IPS DF 4.7 (cell line): ENCODE measurements around the gene HNRNPF.
A peak's percentile ranks its signal among the peaks of the same experiment; 100 is the strongest.
"Not testable (repeated sequence)": the region's sequence is repeated elsewhere in the genome, so short reads cannot be mapped to it uniquely, and the experiment has no call there.

Source experiments
- DNase-seq: peaks from one replicate; pipeline ENCODE4 v3.0.0-alpha.2; 2013; ENCODE audit warnings: low spot score; ENCODE audit errors: extremely low read depth

Gene HNRNPF

GRCh38 chr10:43350156-43350555 is 58.8 kb downstream of the HNRNPF start:
- DNase-seq = no peak

GRCh38 chr10:43348511-43349312 is 60.3 kb downstream of the HNRNPF start:
- peak; percentile 74 for DNase-seq

GRCh38 chr10:43347997-43348396 is 61.0 kb downstream of the HNRNPF start:
- no peak for DNase-seq

- no peak for DNase-seq
Observed at GRCh38 chr10:43344051-43344450, 64.9 kb downstream of the HNRNPF start.

- DNase-seq = no peak
Observed at GRCh38 chr10:43343126-43343525, 65.9 kb downstream of the HNRNPF start.

GRCh38 chr10:43342279-43343125 is 66.5 kb downstream of the HNRNPF start:
- DNase-seq = no peak

- DNase-seq = no peak
Observed at GRCh38 chr10:43341450-43341849, 67.5 kb downstream of the HNRNPF start.

- DNase-seq = no peak
Observed at GRCh38 chr10:43340619-43341018, 68.4 kb downstream of the HNRNPF start.

GRCh38 chr10:43340101-43340500 is 68.9 kb downstream of the HNRNPF start:
- no peak for DNase-seq

- no peak for DNase-seq
Observed at GRCh38 chr10:43339136-43339535, 69.8 kb downstream of the HNRNPF start.

GRCh38 chr10:43338117-43338516 is 70.9 kb downstream of the HNRNPF start:
- DNase-seq = no peak

GRCh38 chr10:43337536-43337935 is 71.5 kb downstream of the HNRNPF start:
- not testable (repeated sequence) for DNase-seq

- no peak for DNase-seq
Observed at GRCh38 chr10:43336641-43337318, 72.2 kb downstream of the HNRNPF start.

- no peak for DNase-seq
Observed at GRCh38 chr10:43336061-43336460, 72.9 kb downstream of the HNRNPF start.
